SK-N-SH treated with all-trans-retinoic acid at 6 μM for 48 hours (cell line): ENCODE results near the gene KLHL3.

Experiments
- ATAC-seq: fragments of 200-7000 bp; cut with Tn5 transposase; 3 replicates; pipeline ENCODE4 v1.9.1; 2020; ENCODE audit warnings: mild to moderate bottlenecking, moderate library complexity
- ARNTL ChIP-seq: fragments of 450-650 bp; formaldehyde crosslinking; IDR thresholded peaks from 2 replicates; pipeline ENCODE4 v1.5.0; 2020; ENCODE audit warnings: low read depth, mild to moderate bottlenecking, moderate library complexity, borderline replicate concordance
- BACH2 ChIP-seq: fragments of 250-450 bp; sonication (Bioruptor Pico); IDR thresholded peaks from 2 replicates; pipeline ENCODE4 v1.9.0; 2021; ENCODE audit warnings: mild to moderate bottlenecking, borderline replicate concordance
- CREB5 ChIP-seq: fragments of 250-450 bp; sonication (Bioruptor Pico); IDR thresholded peaks from 2 replicates; pipeline ENCODE4 v1.5.1; 2020; ENCODE audit warnings: low read depth, mild to moderate bottlenecking, moderate library complexity
- CSDC2 ChIP-seq: fragments of 250-450 bp; sonication (Bioruptor Pico); IDR thresholded peaks from 2 replicates; pipeline ENCODE4 v1.5.0; 2020; ENCODE audit warnings: mild to moderate bottlenecking, moderate library complexity
- CSRNP3 ChIP-seq: fragments of 250-450 bp; sonication (Bioruptor Pico); IDR thresholded peaks from 2 replicates; pipeline ENCODE4 v1.5.1; 2021; ENCODE audit warnings: mild to moderate bottlenecking, moderate library complexity
- GLIS3 ChIP-seq: fragments of 250-450 bp; sonication (Bioruptor Pico); IDR thresholded peaks from 2 replicates; pipeline ENCODE4 v1.5.0; 2020; ENCODE audit warnings: mild to moderate bottlenecking, moderate library complexity
- ISL1 ChIP-seq: fragments of 250-450 bp; sonication (Bioruptor Pico); IDR thresholded peaks from 2 replicates; pipeline ENCODE4 v2.1.2; 2022; ENCODE audit warnings: mild to moderate bottlenecking, moderate library complexity
- OSR1 ChIP-seq: fragments of 250-450 bp; sonication (Bioruptor Pico); IDR thresholded peaks from 2 replicates; pipeline ENCODE4 v1.8.0; 2022; ENCODE audit warnings: moderate library complexity, mild to moderate bottlenecking, inconsistent platforms
- POU6F1 ChIP-seq: fragments of 250-450 bp; sonication (Bioruptor Pico); IDR thresholded peaks from 2 replicates; pipeline ENCODE4 v1.8.0; 2021; ENCODE audit warnings: low read depth, mild to moderate bottlenecking, moderate library complexity, borderline replicate concordance
- PPARA ChIP-seq: fragments of 250-450 bp; sonication (Bioruptor Pico); IDR thresholded peaks from 2 replicates; pipeline ENCODE4 v1.5.0; 2020; ENCODE audit warnings: mild to moderate bottlenecking, borderline replicate concordance
- RARB ChIP-seq: fragments of 250-450 bp; sonication (Bioruptor Pico); IDR thresholded peaks from 2 replicates; pipeline ENCODE4 v1.8.0; 2021; ENCODE audit warnings: mild to moderate bottlenecking, moderate library complexity
- TCF4 ChIP-seq: fragments of 250-450 bp; sonication (Bioruptor Pico); IDR thresholded peaks from 2 replicates; pipeline ENCODE4 v1.8.0; 2021; ENCODE audit warnings: mild to moderate bottlenecking, moderate library complexity, borderline replicate concordance
- TOX ChIP-seq: fragments of 250-450 bp; sonication (Bioruptor Pico); IDR thresholded peaks from 2 replicates; pipeline ENCODE4 v1.8.0; 2021; ENCODE audit warnings: mild to moderate bottlenecking, moderate library complexity, borderline replicate concordance
- ZC3H10 ChIP-seq: fragments of 250-450 bp; sonication (Bioruptor Pico); IDR thresholded peaks from 2 replicates; pipeline ENCODE4 v1.5.1; 2021; ENCODE audit warnings: mild to moderate bottlenecking, moderate library complexity
- ZFP3 ChIP-seq: fragments of 250-450 bp; sonication (Bioruptor Pico); IDR thresholded peaks from 2 replicates; pipeline ENCODE4 v1.5.0; 2020; ENCODE audit warnings: mild to moderate bottlenecking, moderate library complexity
- ZFP30 ChIP-seq: fragments of 450-650 bp; formaldehyde crosslinking; IDR thresholded peaks from 2 replicates; pipeline ENCODE4 v1.5.0; 2022; ENCODE audit warnings: mild to moderate bottlenecking, moderate library complexity
- ZNF565 ChIP-seq: fragments of 450-650 bp; formaldehyde crosslinking; conservative IDR thresholded peaks from 2 replicates; pipeline ENCODE4 v1.5.0; 2020; ENCODE audit warnings: low read depth, mild to moderate bottlenecking, moderate library complexity
- ZNF70 ChIP-seq: fragments of 450-650 bp; formaldehyde crosslinking; IDR thresholded peaks from 2 replicates; pipeline ENCODE4 v1.5.0; 2020; ENCODE audit warnings: mild to moderate bottlenecking, moderate library complexity
- ZNF8 ChIP-seq: fragments of 450-650 bp; formaldehyde crosslinking; IDR thresholded peaks from 2 replicates; pipeline ENCODE4 v1.5.0; 2020; ENCODE audit warnings: mild to moderate bottlenecking, moderate library complexity
- TF ChIP-seq, protein P1 (sequence below): fragments of 250-450 bp; sonication (Bioruptor Pico); IDR thresholded peaks from 2 replicates; pipeline ENCODE4 v1.5.0; 2020; ENCODE audit warnings: mild to moderate bottlenecking, moderate library complexity
- TF ChIP-seq, protein P2 (sequence below): fragments of 250-450 bp; sonication (Bioruptor Pico); IDR thresholded peaks from 2 replicates; pipeline ENCODE4 v1.8.0; 2020; ENCODE audit warnings: mild to moderate bottlenecking, moderate library complexity, borderline replicate concordance

KLHL3 gene

DNA sequence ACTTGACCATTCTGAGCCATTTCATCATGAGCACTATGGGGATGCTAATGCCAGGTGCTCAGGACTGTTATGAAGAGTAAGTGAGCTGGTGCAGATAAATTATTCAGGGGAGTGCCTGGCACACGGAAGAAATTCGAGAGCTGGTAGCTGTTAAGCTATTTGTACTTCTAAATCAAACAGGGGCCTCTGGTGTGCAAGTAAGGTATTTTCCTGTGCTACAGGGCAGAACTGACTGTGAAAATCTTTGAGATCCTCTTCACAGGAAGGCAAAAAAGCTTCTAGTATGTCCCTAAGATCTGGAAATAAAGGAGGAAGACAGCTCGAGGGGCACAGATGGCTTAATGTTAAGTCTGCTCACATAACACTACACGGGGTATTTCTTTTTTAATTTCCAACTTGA lies 130.5 kb downstream of the KLHL3 start:
- no peak for TF ChIP-seq CSDC2 (CRISPR knock-in tag)
- no peak for TF ChIP-seq OSR1 (CRISPR knock-in tag)
- no peak for TF ChIP-seq ISL1 (CRISPR knock-in tag)
- no peak for TF ChIP-seq ZNF70 (CRISPR knock-in tag)
- peak; percentile 35; the same call in 1 of the 3 replicates for ATAC-seq

- ATAC-seq: no peak
- TF ChIP-seq OSR1 (CRISPR knock-in tag) (no peak), CSDC2 (CRISPR knock-in tag) (no peak), ISL1 (CRISPR knock-in tag) (no peak), BACH2 (CRISPR knock-in tag) (no peak), PPARA (no peak), ZNF565 (CRISPR knock-in tag) (no peak), POU6F1 (CRISPR knock-in tag) (no peak), ZC3H10 (no peak), TOX (CRISPR knock-in tag) (no peak), RARB (CRISPR knock-in tag) (no peak), ZFP30 (CRISPR knock-in tag) (no peak), ZNF8 (no peak), ZFP3 (CRISPR knock-in tag) (no peak), CREB5 (CRISPR knock-in tag) (no peak), TCF4 (CRISPR knock-in tag) (no peak), ZNF70 (CRISPR knock-in tag) (no peak), CSRNP3 (CRISPR knock-in tag) (no peak), ARNTL (CRISPR knock-in tag) (no peak)
- TF ChIP-seq, protein P1, sequence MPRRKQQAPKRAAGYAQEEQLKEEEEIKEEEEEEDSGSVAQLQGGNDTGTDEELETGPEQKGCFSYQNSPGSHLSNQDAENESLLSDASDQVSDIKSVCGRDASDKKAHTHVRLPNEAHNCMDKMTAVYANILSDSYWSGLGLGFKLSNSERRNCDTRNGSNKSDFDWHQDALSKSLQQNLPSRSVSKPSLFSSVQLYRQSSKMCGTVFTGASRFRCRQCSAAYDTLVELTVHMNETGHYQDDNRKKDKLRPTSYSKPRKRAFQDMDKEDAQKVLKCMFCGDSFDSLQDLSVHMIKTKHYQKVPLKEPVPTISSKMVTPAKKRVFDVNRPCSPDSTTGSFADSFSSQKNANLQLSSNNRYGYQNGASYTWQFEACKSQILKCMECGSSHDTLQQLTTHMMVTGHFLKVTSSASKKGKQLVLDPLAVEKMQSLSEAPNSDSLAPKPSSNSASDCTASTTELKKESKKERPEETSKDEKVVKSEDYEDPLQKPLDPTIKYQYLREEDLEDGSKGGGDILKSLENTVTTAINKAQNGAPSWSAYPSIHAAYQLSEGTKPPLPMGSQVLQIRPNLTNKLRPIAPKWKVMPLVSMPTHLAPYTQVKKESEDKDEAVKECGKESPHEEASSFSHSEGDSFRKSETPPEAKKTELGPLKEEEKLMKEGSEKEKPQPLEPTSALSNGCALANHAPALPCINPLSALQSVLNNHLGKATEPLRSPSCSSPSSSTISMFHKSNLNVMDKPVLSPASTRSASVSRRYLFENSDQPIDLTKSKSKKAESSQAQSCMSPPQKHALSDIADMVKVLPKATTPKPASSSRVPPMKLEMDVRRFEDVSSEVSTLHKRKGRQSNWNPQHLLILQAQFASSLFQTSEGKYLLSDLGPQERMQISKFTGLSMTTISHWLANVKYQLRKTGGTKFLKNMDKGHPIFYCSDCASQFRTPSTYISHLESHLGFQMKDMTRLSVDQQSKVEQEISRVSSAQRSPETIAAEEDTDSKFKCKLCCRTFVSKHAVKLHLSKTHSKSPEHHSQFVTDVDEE (CRISPR knock-in tag): no peak
- TF ChIP-seq, protein P2, sequence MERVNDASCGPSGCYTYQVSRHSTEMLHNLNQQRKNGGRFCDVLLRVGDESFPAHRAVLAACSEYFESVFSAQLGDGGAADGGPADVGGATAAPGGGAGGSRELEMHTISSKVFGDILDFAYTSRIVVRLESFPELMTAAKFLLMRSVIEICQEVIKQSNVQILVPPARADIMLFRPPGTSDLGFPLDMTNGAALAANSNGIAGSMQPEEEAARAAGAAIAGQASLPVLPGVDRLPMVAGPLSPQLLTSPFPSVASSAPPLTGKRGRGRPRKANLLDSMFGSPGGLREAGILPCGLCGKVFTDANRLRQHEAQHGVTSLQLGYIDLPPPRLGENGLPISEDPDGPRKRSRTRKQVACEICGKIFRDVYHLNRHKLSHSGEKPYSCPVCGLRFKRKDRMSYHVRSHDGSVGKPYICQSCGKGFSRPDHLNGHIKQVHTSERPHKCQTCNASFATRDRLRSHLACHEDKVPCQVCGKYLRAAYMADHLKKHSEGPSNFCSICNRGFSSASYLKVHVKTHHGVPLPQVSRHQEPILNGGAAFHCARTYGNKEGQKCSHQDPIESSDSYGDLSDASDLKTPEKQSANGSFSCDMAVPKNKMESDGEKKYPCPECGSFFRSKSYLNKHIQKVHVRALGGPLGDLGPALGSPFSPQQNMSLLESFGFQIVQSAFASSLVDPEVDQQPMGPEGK: no peak
Observed at GRCh38 chr5:137604348-137605095, 131.4 kb downstream of the KLHL3 start.

DNA sequence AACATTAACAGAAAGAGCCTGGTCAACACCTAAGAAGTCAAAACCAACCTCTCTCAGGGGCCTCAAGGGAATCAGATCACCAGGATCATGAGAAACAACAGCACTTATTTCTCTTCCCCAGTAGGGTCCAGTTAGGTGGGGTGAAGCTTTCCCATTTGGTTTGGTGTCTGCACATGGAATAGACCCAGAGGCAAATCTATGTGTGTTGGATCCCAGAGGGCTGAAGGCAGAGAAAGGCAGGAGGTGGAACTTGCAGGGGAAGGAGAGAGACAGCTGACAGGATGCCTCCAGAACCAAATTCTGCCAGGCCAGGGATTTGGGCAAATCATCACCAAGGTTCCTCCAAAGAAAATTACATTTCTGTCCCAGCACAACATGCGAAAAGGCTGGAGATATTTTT lies 132.0 kb downstream of the KLHL3 start:
- no peak for ATAC-seq
- TF ChIP-seq ZNF70 (CRISPR knock-in tag): no peak
- no peak for TF ChIP-seq POU6F1 (CRISPR knock-in tag)
- no peak for TF ChIP-seq CREB5 (CRISPR knock-in tag)
- TF ChIP-seq, protein P2: no peak
- no peak for TF ChIP-seq CSDC2 (CRISPR knock-in tag)
- TF ChIP-seq GLIS3: no peak
- TF ChIP-seq TCF4 (CRISPR knock-in tag): no peak
- TF ChIP-seq ZFP3 (CRISPR knock-in tag): no peak
- no peak for TF ChIP-seq RARB (CRISPR knock-in tag)
